ENCODE measurements around the gene PPP1R16B.

Gene PPP1R16B

DNA sequence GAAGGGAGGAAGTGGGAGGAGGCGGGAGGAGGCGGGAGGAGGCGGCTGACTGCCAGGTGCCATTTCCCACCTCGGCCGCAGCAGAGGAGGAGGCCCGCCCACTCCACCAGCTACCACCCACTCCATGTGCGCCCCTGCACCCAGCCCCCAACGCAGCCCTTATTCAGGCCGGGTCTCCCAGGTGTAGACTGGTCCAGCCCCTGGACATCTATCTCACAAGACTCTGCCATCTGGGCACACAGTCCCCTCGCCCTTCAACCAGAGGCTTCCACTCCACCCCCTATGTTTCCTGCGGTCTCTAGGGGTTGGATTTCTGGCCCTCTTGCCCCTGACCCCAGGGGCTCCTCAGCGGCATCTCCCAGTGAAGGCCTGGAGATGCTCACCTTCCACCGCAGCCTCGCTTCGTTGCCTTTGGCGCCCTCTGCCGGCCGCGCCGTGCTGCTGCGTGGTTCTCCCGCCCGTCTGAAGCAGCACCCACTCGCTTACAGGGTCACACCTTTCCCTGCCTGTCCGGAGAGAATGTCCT lies 88.1 kb downstream of the PPP1R16B start:
- peak; percentile 58 to 62 for DNase-seq (ENCODE audit: extremely low read depth in 1 of 2, low read depth in 1 of 2)

DNA sequence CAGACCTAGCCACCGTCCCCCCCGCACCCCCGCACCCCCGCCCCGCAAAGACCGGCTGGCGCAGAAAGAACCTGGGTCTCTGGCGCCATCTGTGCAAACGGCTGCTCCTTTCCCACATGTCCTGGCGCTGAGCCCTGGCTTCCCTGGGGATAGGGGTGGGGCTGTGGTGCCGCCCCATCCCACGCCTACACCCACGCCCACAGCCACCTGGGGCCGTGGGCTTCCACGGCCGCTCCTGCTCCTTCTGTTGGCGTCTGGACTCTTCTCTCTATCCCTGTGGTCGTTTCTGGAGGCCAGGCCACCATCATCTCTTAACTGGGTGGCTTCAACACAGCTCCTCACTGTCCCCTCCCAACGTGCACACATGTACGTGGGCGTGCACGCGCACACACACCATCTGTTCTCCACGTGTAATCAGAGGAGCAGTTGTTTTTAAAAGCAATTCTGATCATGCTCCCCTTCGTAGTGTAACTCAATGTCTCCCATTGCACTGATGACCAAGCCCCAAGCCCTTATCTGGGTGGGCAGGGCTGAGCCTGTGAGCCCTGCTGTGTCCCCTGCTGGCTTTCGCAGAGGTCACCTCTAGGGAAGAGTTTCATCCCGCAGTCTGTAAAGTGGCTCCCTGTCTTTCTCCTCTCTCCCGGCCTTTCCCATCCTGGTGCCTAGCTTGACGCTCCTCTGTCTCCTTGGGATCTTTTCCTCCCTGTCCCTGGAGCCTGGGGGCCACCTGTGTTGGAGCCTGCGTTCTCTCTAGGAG lies 88.8 kb downstream of the PPP1R16B start:
- DNase-seq (ENCODE audit: extremely low read depth in 1 of 2, low read depth in 1 of 2), result no peak

DNA sequence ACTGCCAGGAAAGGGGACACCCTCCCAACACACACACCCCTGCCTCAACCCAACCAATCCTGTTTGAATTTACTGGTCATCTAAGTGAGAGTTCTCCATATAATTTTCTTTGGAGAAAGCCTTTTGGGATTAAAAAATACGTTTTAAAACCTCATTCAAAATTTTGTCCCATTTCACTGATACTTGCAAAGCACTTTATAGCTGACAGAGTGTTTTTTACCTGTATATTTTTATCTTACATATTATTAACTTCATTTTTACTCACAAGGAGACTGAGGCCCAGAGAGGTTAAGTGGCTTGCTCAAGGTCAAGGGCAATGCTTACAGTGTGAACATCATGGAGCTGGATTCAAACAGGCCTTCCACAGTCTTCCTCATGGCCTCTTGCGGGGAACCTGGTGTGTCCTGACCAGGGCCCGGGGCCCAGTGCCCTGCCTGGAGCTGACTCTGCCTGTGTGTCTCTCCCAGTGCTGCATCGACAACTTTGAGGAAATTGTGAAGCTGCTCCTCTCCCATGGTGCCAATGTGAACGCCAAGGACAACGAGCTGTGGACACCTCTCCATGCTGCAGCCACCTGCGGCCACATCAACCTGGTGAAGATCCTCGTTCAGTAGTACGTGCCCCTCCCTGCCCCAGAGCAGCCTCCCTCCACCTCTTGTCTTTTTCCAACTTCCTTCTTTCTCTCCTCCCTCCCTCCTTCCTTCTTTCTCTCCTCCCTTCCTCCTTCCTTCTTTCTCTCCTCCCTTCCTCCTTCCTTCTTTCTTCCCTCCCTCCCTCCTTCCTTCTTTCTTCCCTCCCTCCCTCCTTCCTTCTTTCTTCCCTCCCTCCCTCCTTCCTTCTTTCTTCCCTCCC lies 89.8 kb downstream of the PPP1R16B start:
- no peak for DNase-seq (ENCODE audit: extremely low read depth in 1 of 2, low read depth in 1 of 2)

DNA sequence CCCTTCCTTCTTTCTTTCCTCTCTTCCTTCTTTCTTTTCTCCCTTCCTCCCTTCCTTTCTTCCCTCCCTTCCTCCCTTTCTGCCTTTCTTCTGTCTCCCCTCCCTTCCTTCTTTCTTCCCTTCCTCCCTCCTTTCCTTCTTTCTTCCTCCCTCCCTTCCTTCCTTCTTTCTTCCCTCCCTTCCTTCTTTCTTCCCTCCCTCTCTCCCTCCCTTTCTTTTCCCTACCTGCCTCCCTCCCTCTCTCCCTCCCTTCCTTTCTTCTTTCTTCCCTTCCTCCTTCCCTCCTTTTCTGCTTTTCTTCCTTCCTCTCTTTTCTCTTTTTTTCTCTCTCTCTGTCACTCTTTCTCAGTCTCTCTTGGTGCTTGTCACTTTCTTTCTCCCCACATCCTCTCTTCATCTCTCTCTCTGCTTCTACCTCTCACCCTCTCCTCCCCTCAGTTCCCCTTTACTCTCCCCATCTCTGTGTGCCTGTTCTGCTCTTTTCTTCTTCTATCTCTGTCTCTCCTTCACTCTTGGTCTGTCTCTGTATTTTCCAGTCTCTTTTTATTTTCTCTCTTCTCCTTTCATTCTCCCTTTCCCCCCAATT lies 90.6 kb downstream of the PPP1R16B start:
- no peak for DNase-seq (ENCODE audit: extremely low read depth in 1 of 2, low read depth in 1 of 2)

DNA sequence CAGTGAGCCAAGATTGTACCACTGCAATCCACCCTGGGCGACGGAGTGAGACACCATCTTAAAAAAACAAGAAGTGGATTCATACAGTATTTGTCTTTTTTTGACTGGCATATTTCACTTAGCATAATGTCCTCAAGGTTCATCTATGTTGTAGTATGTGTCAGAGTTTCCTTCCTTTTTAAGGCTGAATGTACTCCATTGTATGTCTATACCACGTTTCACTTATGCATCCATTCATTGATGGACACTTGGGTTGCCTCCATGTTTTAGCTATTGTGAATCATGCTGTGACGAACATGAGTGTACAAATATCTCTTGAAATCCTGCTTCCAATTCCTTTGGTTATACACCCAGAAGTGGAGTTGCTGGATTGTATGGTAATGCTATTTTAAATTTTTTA lies 91.8 kb downstream of the PPP1R16B start:
- DNase-seq (ENCODE audit: extremely low read depth in 1 of 2, low read depth in 1 of 2), result no peak

DNA sequence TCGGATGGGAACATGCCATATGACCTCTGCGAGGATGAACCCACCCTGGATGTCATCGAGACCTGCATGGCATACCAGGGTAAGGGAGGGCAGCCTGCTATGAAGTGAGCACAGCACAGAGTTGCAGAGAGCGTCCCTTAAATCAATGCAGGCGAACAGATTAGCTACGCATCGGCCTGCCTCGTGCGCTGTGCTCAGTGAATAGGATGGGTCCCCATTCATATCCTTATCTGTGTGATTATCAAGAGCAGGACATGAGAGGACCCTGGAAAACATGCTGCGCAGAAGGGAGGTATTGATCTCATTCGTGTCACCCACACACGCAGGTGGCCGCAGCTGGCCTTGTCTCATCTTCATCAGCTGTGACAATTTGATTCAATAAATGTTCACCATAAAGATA lies 95.1 kb downstream of the PPP1R16B start:
- no peak for DNase-seq (ENCODE audit: extremely low read depth in 1 of 2, low read depth in 1 of 2)

DNA sequence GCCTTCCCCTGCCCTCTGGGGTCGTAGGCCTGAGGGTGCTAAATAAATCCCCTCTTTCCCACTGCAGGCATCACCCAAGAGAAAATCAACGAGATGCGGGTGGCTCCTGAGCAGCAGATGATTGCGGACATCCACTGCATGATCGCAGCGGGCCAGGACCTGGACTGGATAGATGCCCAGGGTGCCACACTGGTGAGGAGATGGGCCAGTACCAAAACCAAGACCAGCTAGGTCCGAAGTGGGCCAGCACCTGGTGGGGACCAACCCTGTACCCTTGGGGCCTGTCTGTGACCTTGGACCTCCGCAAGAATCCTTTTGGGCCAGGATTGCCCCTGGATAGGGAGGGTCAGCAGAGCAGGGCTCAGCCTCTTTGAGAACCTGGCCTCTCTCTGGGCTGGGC lies 97.1 kb downstream of the PPP1R16B start:
- DNase-seq (ENCODE audit: extremely low read depth in 1 of 2, low read depth in 1 of 2), result no peak

DNA sequence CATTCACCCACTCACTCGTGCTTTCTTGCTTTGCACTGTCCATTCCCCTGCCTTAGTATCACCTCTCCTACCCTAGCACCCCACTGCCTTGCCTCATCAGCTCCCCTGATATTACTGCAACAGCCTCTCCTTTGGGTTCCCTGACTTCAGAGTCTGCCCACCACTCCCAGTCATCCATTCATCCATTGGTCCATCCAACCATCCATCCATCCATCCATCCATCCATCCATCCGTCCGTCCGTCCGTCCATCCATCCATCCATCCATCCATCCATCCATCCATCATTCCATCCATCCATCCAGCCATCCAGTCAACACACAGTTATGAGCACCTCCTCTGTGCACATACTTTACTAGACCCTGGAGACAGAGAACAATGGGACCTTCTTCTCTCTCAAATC lies 97.8 kb downstream of the PPP1R16B start:
- DNase-seq (ENCODE audit: extremely low read depth in 1 of 2, low read depth in 1 of 2), result no peak

DNA sequence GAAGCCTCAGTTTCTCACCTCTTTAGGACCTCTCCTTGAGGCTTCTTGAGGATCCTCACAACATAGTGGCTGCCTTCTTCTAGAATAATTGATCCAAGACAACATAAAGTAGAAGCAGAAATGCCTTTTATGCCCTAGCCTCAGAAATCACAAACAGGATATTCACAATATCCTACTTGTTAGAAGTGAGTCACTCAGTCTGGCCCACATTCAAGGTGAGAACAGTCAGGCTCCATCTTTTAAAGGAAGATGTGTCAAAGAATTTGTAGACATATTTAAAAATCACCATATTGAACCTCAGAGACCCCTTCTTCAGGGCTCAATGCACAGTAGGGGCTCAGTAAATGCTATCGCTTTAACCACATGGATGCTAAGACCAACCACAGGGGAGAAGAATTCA lies 99.9 kb downstream of the PPP1R16B start:
- DNase-seq (ENCODE audit: extremely low read depth in 1 of 2, low read depth in 1 of 2), result no peak

DNA sequence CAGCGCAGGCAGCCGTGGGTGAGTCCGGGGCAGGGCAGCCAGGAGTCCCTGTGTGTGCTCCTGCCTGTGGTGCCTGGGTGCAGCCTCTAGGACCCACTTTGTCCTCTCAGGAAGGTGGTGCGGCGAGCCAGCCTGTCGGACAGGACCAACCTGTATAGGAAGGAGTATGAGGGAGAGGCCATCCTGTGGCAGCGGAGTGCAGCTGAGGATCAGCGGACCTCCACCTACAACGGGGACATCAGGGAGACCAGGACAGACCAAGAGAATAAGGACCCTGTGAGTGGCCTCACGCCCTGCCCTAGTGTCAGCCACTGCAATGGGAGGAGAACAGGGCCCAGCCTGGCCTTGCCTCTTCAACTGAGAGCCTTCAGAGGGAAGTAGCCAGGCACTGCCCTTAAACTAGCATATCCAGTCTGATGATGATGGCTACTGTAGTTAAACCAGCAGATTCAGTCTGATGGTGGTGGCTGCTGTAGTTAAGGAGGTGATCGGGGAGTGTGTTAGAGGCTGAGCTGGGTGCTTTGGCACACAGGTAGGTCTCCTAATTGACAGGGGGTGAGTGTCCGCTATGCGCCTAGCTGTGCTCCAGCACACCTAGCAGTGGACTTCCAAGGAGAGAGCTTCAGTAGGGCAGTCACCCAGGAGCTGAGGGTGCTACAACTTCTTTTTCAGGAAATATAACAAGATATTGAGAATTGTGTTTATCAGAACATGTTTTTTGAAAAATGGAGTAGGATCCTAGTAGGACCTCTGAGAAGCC lies 102.6 kb downstream of the PPP1R16B start:
- DNase-seq (ENCODE audit: extremely low read depth in 1 of 2, low read depth in 1 of 2), result no peak

DNA sequence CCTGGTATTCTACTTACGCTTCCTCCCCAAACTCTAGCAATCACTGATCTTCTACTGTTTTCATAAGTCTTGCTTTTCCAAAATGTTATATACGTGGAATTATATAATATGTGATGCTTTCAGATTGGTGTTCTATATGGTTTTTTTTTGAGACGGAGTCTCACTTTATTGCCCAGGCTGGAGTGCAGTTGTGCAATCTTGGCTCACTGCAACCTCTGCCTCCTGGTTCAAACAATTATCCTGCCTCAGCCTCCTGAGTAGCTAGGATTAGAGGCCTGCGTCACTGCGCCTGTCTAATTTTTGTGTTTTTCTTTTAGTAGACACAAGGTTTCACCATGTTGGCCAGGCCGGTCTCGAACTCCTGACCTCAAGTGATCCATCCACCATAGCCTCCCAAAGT lies 109.9 kb downstream of the PPP1R16B start:
- DNase-seq (ENCODE audit: extremely low read depth in 1 of 2, low read depth in 1 of 2), result no peak

DNA sequence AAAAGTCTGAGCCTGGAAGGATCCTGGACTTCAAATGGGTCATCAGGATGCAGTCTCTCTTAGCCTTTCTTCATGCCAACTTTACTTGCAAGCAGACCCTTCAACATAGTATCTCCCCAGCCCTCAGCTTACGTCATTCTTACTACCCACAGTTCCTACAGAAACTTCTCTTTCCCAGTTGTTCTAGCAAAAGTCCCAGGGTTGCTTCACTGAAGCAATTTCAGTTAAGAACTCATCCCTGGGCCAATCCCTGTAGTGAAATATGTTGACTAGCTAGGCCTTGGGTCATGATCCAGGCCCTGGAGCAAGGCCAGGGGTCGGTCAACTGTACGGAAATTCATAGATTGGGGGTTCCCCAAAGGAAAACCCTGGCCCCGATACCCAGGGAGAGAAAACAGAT lies 112.2 kb downstream of the PPP1R16B start:
- DNase-seq (ENCODE audit: extremely low read depth in 1 of 2, low read depth in 1 of 2), result no peak

DNA sequence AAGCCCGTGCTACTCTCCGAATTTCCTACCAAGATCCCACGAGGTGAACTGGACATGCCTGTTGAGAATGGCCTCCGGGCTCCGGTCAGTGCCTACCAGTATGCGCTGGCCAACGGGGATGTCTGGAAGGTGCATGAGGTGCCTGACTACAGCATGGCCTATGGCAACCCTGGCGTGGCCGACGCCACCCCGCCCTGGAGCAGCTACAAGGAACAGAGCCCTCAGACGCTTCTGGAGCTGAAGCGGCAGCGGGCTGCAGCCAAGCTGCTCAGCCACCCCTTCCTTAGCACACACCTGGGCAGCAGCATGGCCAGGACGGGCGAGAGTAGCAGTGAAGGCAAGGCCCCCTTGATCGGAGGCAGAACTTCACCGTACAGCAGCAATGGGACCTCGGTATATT lies 112.7 kb downstream of the PPP1R16B start:
- DNase-seq (ENCODE audit: extremely low read depth in 1 of 2, low read depth in 1 of 2), result no peak

DNA sequence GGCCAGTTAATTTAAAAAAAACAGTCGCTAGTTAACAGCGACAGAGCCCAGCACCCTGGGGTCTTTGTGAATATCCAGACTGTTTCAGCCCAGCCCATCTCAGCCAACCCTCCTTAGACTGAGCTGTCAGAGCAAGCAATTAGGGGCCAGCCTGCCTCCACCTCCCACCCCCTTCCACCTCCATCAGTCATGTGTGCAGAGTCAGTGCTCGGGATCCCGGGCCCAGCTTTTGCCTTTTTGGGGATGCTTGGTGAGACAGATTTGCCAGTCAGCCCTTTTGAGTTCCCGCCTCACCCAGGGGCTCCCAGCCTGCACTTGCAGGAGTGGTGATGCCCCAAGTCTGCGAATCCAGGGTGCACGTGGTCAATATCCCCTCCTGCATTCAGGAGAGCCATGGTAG lies 114.2 kb downstream of the PPP1R16B start:
- DNase-seq (ENCODE audit: extremely low read depth in 1 of 2, low read depth in 1 of 2), result no peak

DNA sequence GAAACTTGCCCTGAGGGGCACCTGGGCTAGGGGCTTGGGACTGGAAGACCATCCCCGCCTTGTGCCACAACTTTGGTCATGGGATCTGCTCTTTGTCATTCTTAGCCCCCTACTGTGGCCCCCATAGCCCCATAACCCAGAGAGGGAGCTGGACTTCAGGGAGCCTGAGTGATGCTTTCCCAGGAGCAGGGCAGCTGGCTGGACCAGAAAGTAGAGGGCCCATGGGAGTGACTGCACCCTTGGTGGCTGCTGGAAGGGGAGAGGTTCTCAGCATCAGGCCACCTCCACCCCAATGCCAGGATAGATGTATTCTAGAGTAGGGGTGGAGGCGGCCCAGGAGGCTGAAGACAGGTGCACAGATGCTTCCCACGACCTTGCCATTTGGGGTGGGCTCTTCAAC lies 114.9 kb downstream of the PPP1R16B start:
- no peak for DNase-seq (ENCODE audit: extremely low read depth in 1 of 2, low read depth in 1 of 2)

DNA sequence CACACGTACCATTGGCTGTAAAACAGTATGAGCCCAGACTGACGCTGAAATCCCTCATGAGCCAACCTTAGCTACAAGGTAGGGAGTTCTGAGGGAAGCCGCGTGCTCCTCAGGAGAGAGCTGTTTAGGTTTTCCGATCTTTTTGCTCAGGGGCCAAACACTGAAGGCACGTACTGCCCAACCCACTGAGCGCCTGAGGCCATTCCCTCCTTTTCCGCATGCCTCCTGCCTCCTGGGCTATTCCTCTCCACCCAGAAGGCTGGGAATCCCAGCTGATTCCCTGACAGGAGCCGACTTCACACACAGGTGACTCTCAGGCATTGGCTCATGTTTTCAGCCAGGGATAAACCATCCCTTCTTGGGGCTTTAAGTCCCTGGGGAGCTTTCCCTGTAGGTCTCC lies 115.4 kb downstream of the PPP1R16B start:
- DNase-seq (ENCODE audit: extremely low read depth in 1 of 2, low read depth in 1 of 2), result no peak

DNA sequence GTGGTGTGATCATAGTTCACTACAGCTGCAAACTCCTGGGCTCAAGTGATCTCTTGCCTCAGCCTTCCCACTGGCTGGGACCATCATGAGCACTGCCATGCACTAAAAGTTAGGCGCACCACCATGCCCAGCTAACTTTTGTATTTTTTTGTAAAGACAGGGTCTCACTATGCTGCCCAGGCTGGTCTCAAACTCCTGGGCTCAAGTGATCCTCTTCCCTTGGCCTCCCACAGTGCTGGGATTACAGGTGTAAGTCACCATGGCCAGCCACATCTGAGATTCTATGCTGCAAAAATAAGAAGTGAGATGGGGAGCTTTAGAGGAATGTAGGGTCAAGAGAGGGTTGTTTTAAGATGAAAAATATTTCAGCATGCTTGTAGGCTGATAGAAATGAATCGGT lies 119.2 kb downstream of the PPP1R16B start:
- no peak for DNase-seq (ENCODE audit: extremely low read depth in 1 of 2, low read depth in 1 of 2)

DNA sequence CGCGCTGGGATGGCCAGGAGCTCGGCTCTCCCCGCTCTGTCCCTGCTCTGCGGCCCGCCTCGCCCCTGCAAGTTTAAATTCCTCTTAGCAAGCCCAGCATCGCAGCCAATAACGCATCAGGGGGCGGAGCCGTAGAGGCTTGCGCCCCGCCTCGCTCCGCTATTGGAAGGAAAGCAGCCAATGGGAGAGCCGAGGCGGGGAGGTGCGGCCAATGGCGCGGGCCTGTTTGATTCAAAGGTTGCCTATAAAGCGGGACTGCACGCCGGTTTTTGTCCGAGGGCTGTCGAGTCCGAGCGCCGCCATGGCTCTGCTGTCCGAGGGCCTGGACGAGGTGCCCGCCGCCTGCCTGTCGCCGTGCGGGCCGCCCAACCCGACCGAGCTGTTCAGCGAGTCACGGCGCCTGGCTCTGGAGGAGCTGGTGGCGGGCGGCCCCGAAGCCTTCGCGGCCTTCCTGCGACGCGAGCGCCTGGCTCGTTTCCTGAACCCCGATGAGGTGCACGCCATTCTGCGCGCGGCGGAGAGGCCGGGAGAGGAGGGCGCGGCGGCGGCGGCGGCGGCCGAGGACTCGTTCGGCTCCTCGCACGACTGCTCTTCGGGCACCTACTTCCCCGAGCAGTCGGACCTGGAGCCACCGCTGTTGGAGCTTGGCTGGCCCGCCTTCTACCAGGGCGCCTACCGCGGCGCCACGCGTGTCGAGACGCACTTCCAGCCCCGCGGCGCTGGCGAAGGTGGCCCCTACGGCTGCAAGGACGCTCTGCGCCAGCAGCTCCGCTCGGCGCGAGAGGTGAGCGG lies 120.8 kb downstream of the PPP1R16B start, which contains the start of gene FAM83D:
Gene FAM83D (plus strand): TSS at position 276 of the 792 bp plus-strand sequence. CDS start 26 bp downstream, at position 302.
- DNase-seq (ENCODE audit: extremely low read depth in 1 of 2, low read depth in 1 of 2), result peak; percentile 94 to 96

DNA sequence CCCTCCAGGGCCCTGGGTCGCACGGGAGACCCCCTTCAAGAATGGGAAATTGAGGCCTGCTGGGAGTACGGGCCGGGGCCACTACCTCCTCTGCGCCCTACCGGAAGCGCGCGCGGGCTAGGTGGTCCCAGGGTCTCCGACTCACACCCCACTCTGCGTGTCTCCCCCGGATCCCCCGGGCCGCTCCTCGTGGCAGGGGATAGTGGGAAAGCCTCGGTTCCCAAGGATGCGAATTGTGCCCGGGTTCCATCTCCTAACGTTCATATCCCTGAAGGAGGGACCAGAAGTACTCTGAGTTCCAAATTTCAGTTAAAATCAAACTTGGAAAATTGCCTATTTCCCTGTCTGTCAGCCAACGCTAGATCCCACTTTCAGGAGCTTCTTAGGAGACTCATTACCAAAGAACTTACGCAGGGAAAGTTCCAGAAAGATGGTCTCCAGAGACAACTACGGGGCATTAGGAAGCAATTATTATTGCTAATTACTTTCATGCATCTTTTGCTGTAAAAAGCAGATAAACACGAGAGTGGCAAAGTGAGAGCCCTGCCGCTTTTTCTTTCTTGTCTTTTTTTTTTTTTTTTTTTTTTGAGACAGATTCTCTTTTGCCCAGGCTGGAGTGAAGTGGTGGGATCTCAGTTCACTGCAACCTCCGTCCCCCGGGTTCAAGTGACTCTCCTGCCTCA lies 121.6 kb downstream of the PPP1R16B start:
- no peak for DNase-seq (ENCODE audit: extremely low read depth in 1 of 2, low read depth in 1 of 2)

All from stimulated activated CD8-positive, alpha-beta memory T cell treated with anti-CD3 and anti-CD28 coated beads, Interleukin-7, amount 100 ng/mL, for 48 hours (primary cell).